Large intestine (tissue), 3 donors: ENCODE results near the gene DNAH2. TPM values are rescaled to one million over a fixed set of nuclear protein-coding genes. Genes with fewer than 3 reads are reported as not detected.
A peak's percentile ranks its signal among the peaks of the same experiment; 100 is the strongest.

Experiments used
- DNase-seq, 2 donors: peaks; one replicate each; pipeline versions ENCODE4 v3.0.0 to v3.0.0-alpha.2; 2013
- H3K27ac ChIP-seq: one replicate; pipeline ENCODE4 v1.5.1; 2013; ENCODE audit warnings: low read length
- H3K27me3 ChIP-seq: 2 replicates; pipeline ENCODE4 v1.6.1; 2013; ENCODE audit warnings: low read length; ENCODE audit not compliant: control insufficient read depth, insufficient read depth
- H3K36me3 ChIP-seq: 2 replicates; pipeline ENCODE4 v1.6.1; 2013; ENCODE audit warnings: low read length; ENCODE audit not compliant: control insufficient read depth, insufficient read depth
- H3K4me1 ChIP-seq: one replicate; pipeline ENCODE4 v1.6.1; 2013; ENCODE audit warnings: low read length; ENCODE audit not compliant: control insufficient read depth, insufficient read depth
- H3K4me3 ChIP-seq: one replicate; pipeline ENCODE4 v1.5.1; 2013; ENCODE audit warnings: low read length
- H3K9me3 ChIP-seq: one replicate; pipeline ENCODE4 v1.6.1; 2013; ENCODE audit warnings: mild to moderate bottlenecking, low read depth, low read length, moderate library complexity; ENCODE audit not compliant: control insufficient read depth
- WGBS: methylation state at CpG from one replicate; pipeline ENCODE4 v1.1.5; 2013; ENCODE audit warnings: low lambda C conversion rate; ENCODE audit not compliant: insufficient coverage; 5-methylcytosine and 5-hydroxymethylcytosine counted together
- polyA plus RNA-seq: library from polyadenylated mRNA; unstranded; fragments of 120-200 nt; gene quantifications from one replicate; pipeline ENCODE4 v1.2.1, GENCODE V29; 2013

Gene DNAH2
- polyA plus RNA-seq, 1 donor, result 0.09 TPM

- DNase-seq, result no peak
- Histone ChIP-seq H3K27me3 (peaks cover 69% of the 10 kb centered on the region), H3K4me3 (no peak overlapping the region), H3K4me1 (peaks cover under 1% of the 10 kb centered on the region), H3K9me3 (no peaks in the 10 kb centered on the region), H3K36me3 (no peaks in the 10 kb centered on the region), H3K27ac (no peak overlapping the region)
- WGBS, result 91% methylated on average over 4 of the region's 7 CpGs
Measured at GRCh38 chr17:7711051-7711755, 6.3 kb upstream of the DNAH2 start.

- WGBS, result no CpG with 5 or more reads among the region's 19 CpGs
- no peak overlapping the region for H3K27ac ChIP-seq
- DNase-seq, result no peak
- peaks cover 9% of the 10 kb centered on the region for H3K4me1 ChIP-seq
- H3K36me3 ChIP-seq, result no peaks in the 10 kb centered on the region
- no peaks in the 10 kb centered on the region for H3K9me3 ChIP-seq
- no peak overlapping the region for H3K4me3 ChIP-seq
- peaks cover 61% of the 10 kb centered on the region for H3K27me3 ChIP-seq
Measured at GRCh38 chr17:7712111-7712771, 5.3 kb upstream of the DNAH2 start.

GRCh38 chr17:7713782-7714181 is 3.8 kb upstream of the DNAH2 start:
- no peaks in the 10 kb centered on the region for H3K9me3 ChIP-seq
- H3K4me1 ChIP-seq, result peaks cover 12% of the 10 kb centered on the region
- H3K27me3 ChIP-seq, result peaks cover 55% of the 10 kb centered on the region
- DNase-seq, result no peak
- H3K27ac ChIP-seq, result no peak overlapping the region
- no peaks in the 10 kb centered on the region for H3K36me3 ChIP-seq
- no CpG with 5 or more reads among the region's 9 CpGs for WGBS
- H3K4me3 ChIP-seq, result no peak overlapping the region

GRCh38 chr17:7714721-7715594 is 2.6 kb upstream of the DNAH2 start:
- no peak for DNase-seq
- Histone ChIP-seq H3K36me3 (no peaks in the 10 kb centered on the region), H3K4me3 (no peak overlapping the region), H3K4me1 (peaks cover 12% of the 10 kb centered on the region), H3K9me3 (no peaks in the 10 kb centered on the region), H3K27ac (no peak overlapping the region), H3K27me3 (peaks cover 64% of the 10 kb centered on the region)
- WGBS, result no CpG with 5 or more reads among the region's 10 CpGs

- no peaks in the 10 kb centered on the region for H3K9me3 ChIP-seq
- peaks cover 12% of the 10 kb centered on the region for H3K4me1 ChIP-seq
- no CpG with 5 or more reads among the region's 20 CpGs for WGBS
- peak overlapping the region; percentile 63 for H3K4me3 ChIP-seq
- peaks cover 67% of the 10 kb centered on the region for H3K27me3 ChIP-seq
- peak overlapping the region; percentile 22 for H3K27ac ChIP-seq
- DNase-seq, result no peak
- no peaks in the 10 kb centered on the region for H3K36me3 ChIP-seq
Measured at GRCh38 chr17:7715936-7716886, 1.3 kb upstream of the DNAH2 start.

GRCh38 chr17:7717756-7718350 is 309 bp downstream of the DNAH2 start:
- peak in 1 of 2 donors; percentile 35 for DNase-seq
- 0% methylated on average over 3 of the region's 16 CpGs for WGBS

GRCh38 chr17:7719661-7720060 is 2.1 kb downstream of the DNAH2 start:
- DNase-seq, result no peak
- Histone ChIP-seq H3K4me3 (no peak overlapping the region), H3K4me1 (peaks cover 12% of the 10 kb centered on the region), H3K9me3 (no peaks in the 10 kb centered on the region), H3K27ac (no peak overlapping the region), H3K36me3 (no peaks in the 10 kb centered on the region), H3K27me3 (peaks cover 47% of the 10 kb centered on the region)
- no CpG with 5 or more reads among the region's 9 CpGs for WGBS

More at GRCh38 chr17:7717756-7718350, 309 bp downstream of the DNAH2 start:
- no peaks in the 10 kb centered on the region for H3K36me3 ChIP-seq
- no peaks in the 10 kb centered on the region for H3K9me3 ChIP-seq
- peaks cover 58% of the 10 kb centered on the region for H3K27me3 ChIP-seq
- peaks cover 12% of the 10 kb centered on the region for H3K4me1 ChIP-seq
- peak overlapping the region; percentile 63 for H3K4me3 ChIP-seq
- no peak overlapping the region for H3K27ac ChIP-seq

- H3K4me3 ChIP-seq, result no peak overlapping the region
- H3K4me1 ChIP-seq, result peaks cover 12% of the 10 kb centered on the region
- no peaks in the 10 kb centered on the region for H3K36me3 ChIP-seq
- H3K27me3 ChIP-seq, result peaks cover 42% of the 10 kb centered on the region
- H3K9me3 ChIP-seq, result no peaks in the 10 kb centered on the region
- DNase-seq, result no peak
- H3K27ac ChIP-seq, result no peak overlapping the region
- WGBS, result 53% methylated on average over 3 of the region's 4 CpGs
Measured at GRCh38 chr17:7720125-7720524, 2.6 kb downstream of the DNAH2 start.

GRCh38 chr17:7721612-7722011 is 4.1 kb downstream of the DNAH2 start:
- Histone ChIP-seq H3K27ac (no peak overlapping the region), H3K36me3 (no peaks in the 10 kb centered on the region), H3K4me1 (peaks cover 7% of the 10 kb centered on the region), H3K4me3 (no peak overlapping the region), H3K9me3 (no peaks in the 10 kb centered on the region), H3K27me3 (peaks cover 30% of the 10 kb centered on the region)
- WGBS, result no CpG with 5 or more reads among the region's 2 CpGs
- no peak for DNase-seq
